ACC112 (cell line): ENCODE results near the gene DENND4C.

Source experiments
- H2AFZ ChIP-seq: fragments of 200-600 bp; sonication (generic); one replicate; pipeline ENCODE4 v1.6.0; 2017; ENCODE audit warnings: antibody characterized with exemption, low read length; ENCODE audit not compliant: unreplicated experiment
- H3K27ac ChIP-seq: fragments of 200-600 bp; sonication (generic); 2 replicates; pipeline ENCODE4 v1.5.1; 2014; ENCODE audit warnings: low read depth, mild to moderate bottlenecking, antibody characterized with exemption, low read length, moderate library complexity
- H3K27me3 ChIP-seq: fragments of 200-600 bp; sonication (generic); 2 replicates; pipeline ENCODE4 v1.6.1; 2014; ENCODE audit warnings: mild to moderate bottlenecking, antibody characterized with exemption, low read length, moderate library complexity, mixed read lengths; ENCODE audit not compliant: insufficient read depth
- H3K36me3 ChIP-seq: fragments of 200-600 bp; sonication (generic); 2 replicates; pipeline ENCODE4 v1.6.1; 2016; ENCODE audit warnings: mild to moderate bottlenecking, antibody characterized with exemption, low read length, moderate library complexity, mixed read lengths; ENCODE audit not compliant: insufficient read depth
- H3K4me1 ChIP-seq: fragments of 200-600 bp; sonication (generic); one replicate; pipeline ENCODE4 v1.6.1; 2016; ENCODE audit warnings: low read length, mixed read lengths; ENCODE audit not compliant: insufficient read depth, unreplicated experiment, control insufficient read depth
- H3K4me3 ChIP-seq: fragments of 200-600 bp; sonication (generic); 2 replicates; pipeline ENCODE4 v1.5.1; 2014; ENCODE audit warnings: mild to moderate bottlenecking, low read depth, low read length
- H3K79me2 ChIP-seq: fragments of 200-600 bp; sonication (generic); one replicate; pipeline ENCODE4 v1.6.0; 2016; ENCODE audit warnings: low read length; ENCODE audit not compliant: control insufficient read depth, unreplicated experiment, insufficient read depth

Gene DENND4C

GRCh38 chr9:19224563-19224962 lies 5.9 kb upstream of the DENND4C start:
- Histone ChIP-seq H3K4me3 (no peak overlapping the region), H3K79me2 (no peaks in the 10 kb centered on the region), H2AFZ (no peak overlapping the region), H3K36me3 (no peaks in the 10 kb centered on the region), H3K27ac (no peak overlapping the region), H3K27me3 (no peaks in the 10 kb centered on the region), H3K4me1 (no peaks in the 10 kb centered on the region)

DNA sequence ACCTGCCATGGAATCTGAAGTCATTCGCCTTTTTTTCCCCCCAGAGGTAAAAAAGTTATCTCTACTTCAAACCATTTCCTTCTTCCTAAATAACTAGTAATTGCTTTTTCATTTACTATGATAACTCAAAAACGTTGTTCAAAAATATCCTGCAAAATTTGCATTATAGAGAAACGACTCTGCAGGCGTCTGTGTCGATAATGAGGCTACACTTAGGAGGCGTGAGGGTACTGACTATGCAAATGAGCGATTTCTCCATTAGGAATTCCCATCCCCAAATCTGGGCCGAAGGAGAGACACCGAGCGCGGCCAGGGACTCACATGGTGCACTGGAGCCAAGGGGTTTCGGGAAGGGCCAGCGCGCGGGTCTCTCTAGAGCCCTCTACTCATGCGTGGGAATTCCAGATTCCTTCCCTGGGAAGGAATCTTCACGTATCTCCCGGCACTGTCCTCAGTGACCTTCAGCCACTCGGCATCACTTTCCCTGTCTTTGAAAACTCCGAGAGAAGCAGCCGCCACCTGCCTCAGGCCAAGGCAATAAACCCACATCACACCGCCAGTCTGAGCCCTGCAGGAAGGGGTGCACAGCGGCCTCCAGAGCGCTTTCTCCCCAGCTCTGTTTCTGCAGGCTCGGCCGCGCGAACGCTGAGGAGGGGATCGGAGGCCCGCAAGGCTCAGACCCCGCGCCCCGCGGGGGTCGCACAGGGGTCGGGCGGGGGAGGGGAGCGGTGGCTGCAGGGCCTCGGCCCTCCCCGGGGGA lies 718 bp upstream of the DENND4C start:
- peaks cover 5% of the 10 kb centered on the region for H3K4me1 ChIP-seq
- peak overlapping the region; percentile 84 for H3K4me3 ChIP-seq
- no peak overlapping the region for H3K27ac ChIP-seq
- H3K79me2 ChIP-seq: peaks cover 41% of the 10 kb centered on the region
- no peaks in the 10 kb centered on the region for H3K36me3 ChIP-seq
- no peaks in the 10 kb centered on the region for H3K27me3 ChIP-seq
- H2AFZ ChIP-seq: peak overlapping the region; percentile 92

DNA sequence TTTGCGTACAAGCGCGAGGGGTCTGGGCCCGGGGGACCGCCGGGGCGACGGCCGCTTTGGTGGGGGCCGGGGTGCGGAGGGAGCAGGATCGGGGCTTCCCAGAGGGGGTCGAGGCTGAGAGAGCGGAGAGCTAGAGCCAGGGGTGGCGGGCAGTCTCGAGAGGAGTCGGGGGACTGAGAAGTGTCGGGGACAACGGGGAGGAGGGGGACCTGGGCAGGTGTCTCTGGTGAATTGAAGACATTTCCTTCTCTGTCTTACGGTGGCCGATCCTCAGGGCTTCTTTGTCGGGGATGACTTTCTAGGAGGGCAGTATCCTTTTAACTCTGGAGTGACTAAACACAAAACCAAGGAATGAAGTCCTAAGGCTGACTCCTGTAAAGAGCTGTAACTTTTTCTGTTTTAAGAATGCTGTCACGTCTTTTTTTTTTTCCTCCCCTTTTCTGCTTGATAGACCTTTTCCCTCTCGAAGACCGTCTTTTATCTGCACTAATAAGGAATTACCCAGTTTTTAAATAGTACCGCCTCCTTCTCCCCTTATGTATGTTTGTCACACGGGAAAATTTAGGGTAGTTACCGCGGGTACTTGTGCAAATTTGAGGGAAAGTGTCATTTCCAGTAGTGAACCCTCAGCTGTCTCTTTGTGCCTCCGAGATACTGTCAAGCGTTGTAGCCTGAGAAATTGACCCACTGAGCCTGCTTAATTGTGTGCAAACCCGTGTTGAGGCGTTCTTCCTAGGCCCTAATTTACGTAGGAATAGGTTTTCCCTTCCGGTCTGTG lies 822 bp downstream of the DENND4C start:
- H3K27me3 ChIP-seq: no peaks in the 10 kb centered on the region
- H3K36me3 ChIP-seq: no peaks in the 10 kb centered on the region
- peaks cover 51% of the 10 kb centered on the region for H3K79me2 ChIP-seq
- H2AFZ ChIP-seq: peak overlapping the region; percentile 58
- H3K4me1 ChIP-seq: peaks cover 5% of the 10 kb centered on the region
- H3K4me3 ChIP-seq: peak overlapping the region; percentile 84
- peak overlapping the region; percentile 89; the same call in 1 of the 2 replicates for H3K27ac ChIP-seq

DNA sequence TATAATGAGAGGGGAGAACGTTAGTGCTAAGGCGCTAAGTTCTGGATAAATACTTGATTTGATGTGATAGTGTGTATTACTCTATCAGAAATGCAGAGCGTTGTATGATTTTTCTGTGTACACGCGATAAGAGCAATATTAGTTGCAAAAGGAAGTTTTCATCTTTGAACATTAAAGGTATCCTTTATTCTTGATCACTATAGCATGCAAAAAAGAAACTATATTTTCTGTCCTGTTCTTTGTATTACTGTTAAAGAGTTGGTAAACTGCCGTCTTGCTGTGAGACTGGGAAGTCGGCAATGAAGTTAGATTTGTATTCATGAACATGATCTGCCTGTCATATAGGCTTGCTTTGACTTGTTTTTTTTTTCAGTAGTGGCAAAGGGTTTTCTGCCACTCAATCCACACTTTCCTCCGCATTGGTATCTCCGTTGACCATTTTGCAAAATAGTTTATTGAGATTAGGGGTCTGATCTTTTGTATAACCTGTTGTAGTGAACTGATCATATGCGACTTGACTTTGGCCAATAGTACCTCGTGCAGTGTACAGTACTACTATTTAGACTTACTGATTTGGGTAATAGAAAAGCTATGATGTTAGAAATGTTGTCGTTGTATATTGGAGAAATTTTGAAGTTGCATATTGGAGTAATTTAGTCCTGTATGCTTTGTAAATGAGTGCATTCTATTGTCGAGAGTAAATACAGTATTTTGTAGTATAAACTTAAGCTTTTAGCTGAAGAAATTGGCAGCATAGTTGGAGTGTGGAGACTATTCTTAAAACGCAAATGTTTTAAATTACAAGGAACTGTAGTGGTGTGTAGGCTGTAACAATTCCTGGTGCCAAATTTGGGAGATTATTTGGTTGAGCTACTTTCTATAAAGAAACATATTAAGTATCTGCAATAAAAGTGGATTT lies 1.7 kb downstream of the DENND4C start:
- Histone ChIP-seq H3K4me1 (peaks cover 5% of the 10 kb centered on the region), H3K79me2 (peaks cover 57% of the 10 kb centered on the region), H3K4me3 (peak overlapping the region; percentile 84), H3K27ac (peak overlapping the region; percentile 12; the same call in 1 of the 2 replicates), H3K36me3 (no peaks in the 10 kb centered on the region), H3K27me3 (no peaks in the 10 kb centered on the region), H2AFZ (peak overlapping the region; percentile 27)

DNA sequence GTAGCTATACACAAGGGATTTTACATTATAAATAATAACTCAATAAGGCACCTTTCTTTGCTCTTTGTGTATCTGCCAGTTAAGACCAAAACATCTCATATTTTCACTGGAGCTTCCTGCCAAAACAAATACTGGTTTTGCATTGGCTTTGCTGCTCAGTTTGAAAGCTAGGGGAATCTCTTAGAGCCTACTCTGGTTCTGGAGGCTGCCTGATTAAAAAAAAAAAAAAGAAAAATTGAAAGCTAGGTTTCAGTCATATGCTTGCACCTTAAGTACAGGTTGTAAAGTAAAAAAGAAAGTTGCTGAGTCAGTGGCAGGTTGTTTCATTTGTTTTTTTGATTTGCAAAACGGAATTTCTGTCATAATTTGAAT lies 2.3 kb downstream of the DENND4C start:
- Histone ChIP-seq H3K27ac (0 out of 2 replicates have a peak overlapping the region, but pooled peaks have one; percentile 4), H3K4me1 (peaks cover 5% of the 10 kb centered on the region), H3K27me3 (no peaks in the 10 kb centered on the region), H3K36me3 (no peaks in the 10 kb centered on the region), H3K4me3 (peak overlapping the region; percentile 84), H2AFZ (no peak overlapping the region), H3K79me2 (peaks cover 58% of the 10 kb centered on the region)

DNA sequence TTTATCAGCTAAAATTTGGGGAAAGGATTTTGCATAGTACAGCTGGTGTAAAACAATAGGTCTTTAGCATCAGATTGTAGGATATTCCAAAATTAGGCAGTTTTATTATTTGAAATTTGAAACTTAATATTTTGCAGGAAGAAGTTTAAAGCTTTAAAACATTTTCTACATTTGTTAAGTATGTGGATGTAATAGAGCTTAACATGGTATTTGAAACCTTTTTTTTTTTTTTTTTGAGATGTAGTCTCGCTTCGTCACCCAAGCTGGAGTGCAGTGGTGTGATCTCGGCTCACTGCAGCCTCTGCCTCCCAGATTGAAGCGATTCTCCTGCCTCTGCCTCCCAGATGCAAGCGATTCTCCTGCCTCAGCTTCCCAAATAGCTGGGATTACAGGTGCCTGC lies 2.9 kb downstream of the DENND4C start:
- peaks cover 60% of the 10 kb centered on the region for H3K79me2 ChIP-seq

DNA sequence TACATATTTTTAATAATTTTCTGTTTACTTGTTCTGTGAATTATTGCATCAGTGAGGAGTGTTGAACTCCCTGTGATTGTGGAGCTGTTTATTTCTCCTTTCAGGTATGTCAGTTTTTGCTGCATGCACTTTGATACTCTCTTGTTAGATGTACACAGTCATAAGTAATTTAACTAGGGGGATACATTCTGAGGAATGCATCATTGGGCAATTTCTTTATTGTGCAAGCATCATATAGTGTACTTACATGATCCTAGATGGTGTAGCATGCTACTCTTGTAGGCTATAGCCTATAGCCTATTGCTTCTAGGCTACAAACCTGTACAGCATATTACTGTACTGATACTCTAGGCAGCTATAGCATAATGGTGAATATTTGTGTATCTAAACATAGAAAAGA lies 9.5 kb downstream of the DENND4C start:
- peaks cover 72% of the 10 kb centered on the region for H3K79me2 ChIP-seq
- peaks cover 3% of the 10 kb centered on the region for H3K4me1 ChIP-seq
- H3K27me3 ChIP-seq: no peaks in the 10 kb centered on the region
- H3K36me3 ChIP-seq: peaks cover 3% of the 10 kb centered on the region; the same call in 1 of the 2 replicates
- no peak overlapping the region for H3K27ac ChIP-seq
- H2AFZ ChIP-seq: no peak overlapping the region
- no peak overlapping the region for H3K4me3 ChIP-seq

More for the DNA sequence above, 2.9 kb downstream of the DENND4C start:
- H3K27me3 ChIP-seq: no peaks in the 10 kb centered on the region
- H3K4me1 ChIP-seq: peaks cover 5% of the 10 kb centered on the region
- no peaks in the 10 kb centered on the region for H3K36me3 ChIP-seq
- no peak overlapping the region for H2AFZ ChIP-seq
- H3K27ac ChIP-seq: no peak overlapping the region
- H3K4me3 ChIP-seq: peak overlapping the region; percentile 84

- H3K79me2 ChIP-seq: peaks cover 68% of the 10 kb centered on the region
Observed at GRCh38 chr9:19241728-19242127, 11.2 kb downstream of the DENND4C start.

DNA sequence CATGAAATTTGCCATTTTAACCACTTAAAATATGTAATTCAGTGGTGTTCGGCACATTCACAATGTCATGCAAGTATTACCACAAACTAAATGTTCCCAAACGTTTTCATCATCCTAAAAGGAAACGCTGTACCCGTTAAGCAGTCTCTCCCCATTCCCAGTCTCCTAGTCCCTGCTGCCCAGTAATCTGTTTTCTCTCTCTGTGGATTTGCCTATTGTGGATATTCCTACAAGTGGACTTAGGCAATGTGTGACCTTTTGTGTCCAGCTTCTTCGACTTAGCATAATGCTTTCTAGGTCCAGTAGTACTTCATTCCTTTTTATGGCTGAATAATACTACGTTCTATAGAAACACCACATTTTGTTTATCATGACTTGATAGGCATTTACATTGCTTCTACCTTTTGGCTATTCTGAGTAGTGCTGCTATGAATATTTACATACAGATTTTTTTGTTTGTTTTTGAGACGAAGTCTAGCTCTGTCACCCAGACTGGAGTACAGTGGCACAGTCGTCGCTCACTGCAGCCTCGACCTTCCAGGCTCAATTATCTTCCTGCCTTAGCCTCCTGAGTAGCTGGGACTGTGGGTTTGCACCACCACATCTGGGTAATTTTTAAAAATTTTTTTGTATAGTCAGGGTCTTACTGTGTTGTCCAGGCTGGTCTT lies 13.0 kb downstream of the DENND4C start:
- no peaks in the 10 kb centered on the region for H3K27me3 ChIP-seq
- no peak overlapping the region for H2AFZ ChIP-seq
- H3K79me2 ChIP-seq: peaks cover 77% of the 10 kb centered on the region
- peaks cover 3% of the 10 kb centered on the region for H3K4me1 ChIP-seq
- no peak overlapping the region for H3K27ac ChIP-seq
- no peak overlapping the region for H3K4me3 ChIP-seq
- H3K36me3 ChIP-seq: peaks cover 3% of the 10 kb centered on the region; the same call in 1 of the 2 replicates

More at GRCh38 chr9:19241728-19242127, 11.2 kb downstream of the DENND4C start:
- Histone ChIP-seq H3K27ac (no peak overlapping the region), H3K4me1 (peaks cover 3% of the 10 kb centered on the region), H3K4me3 (no peak overlapping the region), H3K36me3 (peaks cover 3% of the 10 kb centered on the region; the same call in 1 of the 2 replicates), H2AFZ (no peak overlapping the region), H3K27me3 (no peaks in the 10 kb centered on the region)

- no peak overlapping the region for H2AFZ ChIP-seq
- no peak overlapping the region for H3K4me3 ChIP-seq
- H3K36me3 ChIP-seq: no peaks in the 10 kb centered on the region
- H3K27ac ChIP-seq: no peak overlapping the region
- no peaks in the 10 kb centered on the region for H3K4me1 ChIP-seq
- no peaks in the 10 kb centered on the region for H3K27me3 ChIP-seq
- H3K79me2 ChIP-seq: peaks cover 66% of the 10 kb centered on the region
Observed at GRCh38 chr9:19246891-19247290, 16.4 kb downstream of the DENND4C start.
